ENCODE results near the gene BEST2.

BEST2 gene

DNA sequence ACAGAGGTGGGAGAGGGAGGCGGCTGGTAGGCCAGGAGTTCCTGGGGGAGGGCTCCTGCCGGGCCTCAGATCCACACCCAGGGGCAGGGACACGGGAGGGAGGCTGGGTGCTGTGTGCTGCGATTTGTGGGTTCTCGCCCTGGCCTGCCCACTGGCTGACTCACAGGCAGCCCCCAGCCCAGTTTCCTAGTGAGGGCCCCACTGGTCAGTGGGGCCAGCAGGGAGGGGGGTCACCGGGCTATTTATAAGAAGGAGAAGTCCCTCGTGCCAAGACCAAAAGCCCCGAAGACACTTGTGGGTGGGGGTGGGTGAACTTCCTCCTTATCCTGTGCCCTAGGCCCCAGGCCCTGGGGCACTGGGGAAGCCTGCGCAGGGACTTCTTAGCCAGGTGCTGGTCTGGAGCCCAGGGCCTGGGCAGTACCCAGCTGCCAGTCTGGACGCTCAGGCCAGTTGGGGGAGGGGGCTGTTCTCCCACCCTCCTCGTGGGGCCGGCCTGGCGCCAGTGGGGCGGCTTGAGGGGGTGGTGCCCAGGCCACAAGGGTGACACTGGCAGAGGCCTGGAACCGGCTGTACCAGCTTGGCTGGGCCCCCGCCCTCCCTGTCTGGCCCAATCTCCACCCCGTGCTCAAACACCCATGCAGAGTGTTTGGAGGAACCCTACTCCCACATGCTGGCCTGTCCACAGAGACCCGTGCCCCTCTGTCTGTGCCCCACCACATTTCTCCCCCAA is 34.7 kb downstream of the BEST2 start:
- DNase-seq = peak in 47 of 56 donors; percentile 25 to 83 (median 59)

DNA sequence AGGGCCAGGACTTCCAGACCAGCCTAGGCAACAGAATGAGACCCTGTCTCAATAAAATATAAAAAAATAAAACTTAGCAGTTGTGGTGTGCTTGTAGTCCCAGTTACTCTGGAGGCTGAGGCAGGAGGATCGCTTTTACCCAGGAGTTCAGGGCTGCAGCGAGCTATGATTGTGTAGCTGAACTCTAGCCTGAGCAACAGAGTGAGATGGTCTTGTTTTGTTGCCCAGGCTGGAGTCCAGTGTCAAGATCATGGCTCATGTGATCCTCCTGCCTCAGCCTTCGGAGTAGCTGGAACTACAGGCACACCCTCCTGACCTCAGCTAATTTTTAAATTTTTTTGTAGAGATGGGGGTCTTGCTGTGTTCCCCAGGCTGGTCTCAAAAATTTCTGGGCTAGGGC is 35.4 kb downstream of the BEST2 start:
- no peak for DNase-seq

DNA sequence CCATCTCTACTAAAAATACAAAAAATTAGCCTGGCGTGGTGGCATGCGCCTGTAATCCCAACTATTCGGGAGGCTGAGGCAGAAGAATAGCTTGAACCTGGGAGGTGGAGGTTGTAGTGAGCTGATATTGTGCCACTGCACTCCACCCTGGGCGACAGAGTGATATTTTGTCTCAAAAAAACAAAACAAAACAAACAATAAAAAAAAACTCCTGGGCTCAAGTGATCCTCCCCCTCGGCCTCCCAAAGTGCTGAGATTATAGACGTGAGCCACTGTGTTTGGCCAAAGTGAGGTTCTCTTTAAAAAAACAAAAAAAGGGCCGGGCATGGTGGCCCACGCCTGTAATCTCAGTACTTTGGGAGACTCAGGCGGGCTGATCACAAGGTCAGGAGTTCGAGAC is 35.9 kb downstream of the BEST2 start:
- DNase-seq = no peak

DNA sequence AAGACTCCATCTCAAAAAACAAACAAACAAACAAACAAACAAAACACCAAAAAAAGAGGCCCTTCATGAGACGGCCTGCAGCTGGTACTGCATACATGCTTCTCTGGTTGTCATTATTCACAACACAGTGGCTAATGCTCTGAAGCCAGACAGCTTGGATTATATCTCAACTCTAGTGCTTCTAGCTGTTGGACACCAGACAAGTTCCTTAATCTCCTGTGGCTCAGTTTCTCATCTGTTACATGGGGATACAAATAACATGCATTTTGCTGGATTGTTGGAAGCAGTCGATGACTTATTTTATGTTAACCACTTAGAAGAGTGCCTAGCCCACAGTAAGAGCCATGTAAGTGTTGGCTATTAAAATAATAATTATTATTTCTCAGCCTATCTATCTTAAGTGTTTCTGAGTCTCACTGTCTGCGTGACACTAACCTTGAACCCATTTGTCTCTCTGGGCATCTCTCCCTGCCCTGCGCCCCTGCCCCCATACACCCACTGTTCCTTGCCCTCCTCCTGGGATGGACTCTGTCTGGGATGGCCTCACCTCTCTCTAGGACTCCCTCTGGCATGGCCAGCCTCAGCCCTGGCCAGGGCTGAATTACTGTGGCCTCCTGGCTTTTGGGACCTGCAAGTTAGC is 36.6 kb downstream of the BEST2 start:
- no peak for DNase-seq

DNA sequence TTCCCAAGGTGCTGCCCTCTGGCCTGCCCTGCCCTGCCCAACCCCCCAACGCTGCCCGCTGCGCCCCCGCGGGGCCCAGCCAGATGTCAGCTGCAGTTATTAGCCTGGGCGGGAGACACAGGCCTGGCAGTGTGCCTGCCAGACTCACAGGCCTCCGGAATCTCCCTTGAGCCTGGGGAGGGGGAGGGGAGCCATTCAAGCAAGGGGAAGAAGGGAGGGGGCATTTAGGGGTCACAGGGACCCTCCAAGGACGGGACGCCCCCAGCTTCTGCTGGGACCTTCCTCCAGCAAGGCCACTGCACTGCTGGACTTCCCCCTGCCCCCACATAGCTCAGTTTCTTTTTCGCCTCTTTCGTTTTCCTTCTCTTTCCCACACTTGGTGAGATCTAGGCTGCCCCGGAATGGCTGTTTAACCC is 37.1 kb downstream of the BEST2 start:
- DNase-seq = peak in 49 of 56 donors; percentile 12 to 80 (median 52)

DNA sequence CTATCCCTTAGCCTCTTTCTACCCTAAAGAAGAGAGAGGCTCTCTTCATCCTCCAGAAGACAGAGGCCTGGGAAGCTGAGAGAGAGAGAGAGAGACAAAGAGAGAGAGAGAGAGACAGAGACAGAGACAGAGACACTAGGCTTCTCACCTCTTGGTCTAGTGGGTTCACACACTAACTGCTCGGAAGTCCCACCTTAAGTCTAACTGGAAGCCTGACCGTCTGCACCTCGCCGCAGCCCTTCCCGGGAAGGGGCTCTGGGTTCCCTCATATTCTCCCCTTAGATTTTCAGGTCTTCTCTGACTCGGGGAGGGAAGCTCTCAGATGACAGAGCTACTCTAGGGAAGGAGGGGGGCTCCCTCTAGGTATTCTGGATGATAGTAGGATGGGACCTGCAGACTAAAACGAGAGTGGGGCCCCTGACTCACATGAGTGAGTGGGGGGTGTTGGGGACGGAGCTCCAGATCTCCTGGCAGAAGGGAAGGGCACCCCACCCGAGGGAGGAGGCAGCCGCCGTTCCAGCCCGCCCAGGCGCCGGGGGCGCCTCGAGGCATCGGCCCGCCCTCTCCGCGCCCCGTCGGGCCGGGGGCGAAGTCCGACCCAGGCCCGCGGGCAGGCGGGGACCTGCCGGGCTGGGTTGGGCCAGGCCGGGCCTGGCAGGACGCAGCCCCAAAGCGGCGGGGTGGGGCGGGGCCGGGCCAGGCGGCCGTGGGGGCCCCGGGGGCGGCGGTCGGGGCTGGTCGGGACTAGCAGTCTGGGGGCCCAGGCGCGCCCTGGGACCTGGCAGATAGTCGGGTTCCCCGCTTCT is 37.7 kb downstream of the BEST2 start:
- peak in 2 of 56 donors; percentile 40 to 67 for DNase-seq

DNA sequence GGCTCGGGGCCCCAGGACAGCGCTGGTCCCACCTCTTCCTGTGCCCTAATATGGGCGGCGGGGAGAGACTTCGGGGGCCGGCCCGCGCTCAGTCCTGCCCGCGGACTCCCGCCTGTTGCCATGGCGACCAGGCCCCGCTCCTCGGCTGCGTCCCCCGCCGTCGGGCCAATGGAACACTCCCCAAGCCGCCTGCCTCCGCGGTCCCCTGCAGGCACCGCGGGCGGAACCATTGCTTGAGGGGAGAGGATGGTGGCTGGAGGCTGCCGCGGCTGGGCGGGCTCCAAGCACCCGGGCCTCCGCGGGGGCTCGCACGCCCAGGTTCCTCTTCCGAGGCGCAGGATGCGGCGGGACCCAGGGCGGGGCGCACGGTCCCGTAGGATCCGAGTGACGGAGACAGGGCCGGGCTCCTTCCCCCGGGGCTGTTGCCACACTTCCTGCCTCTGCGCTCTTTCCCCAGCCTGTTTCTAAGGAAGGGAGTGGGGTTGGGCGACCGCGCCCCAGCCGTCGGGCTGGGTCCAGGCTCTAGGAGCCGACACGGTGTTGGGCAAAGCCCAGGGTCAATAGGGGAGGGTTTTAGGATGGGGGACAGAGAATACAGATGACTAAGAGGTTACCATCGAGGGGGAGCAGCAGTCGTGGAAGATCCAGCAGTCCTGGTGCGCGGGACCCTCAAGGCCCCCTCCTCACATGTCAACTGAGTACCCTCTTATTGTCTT is 38.5 kb downstream of the BEST2 start:
- peak; percentile 41 to 96 (median 89) for DNase-seq

DNA sequence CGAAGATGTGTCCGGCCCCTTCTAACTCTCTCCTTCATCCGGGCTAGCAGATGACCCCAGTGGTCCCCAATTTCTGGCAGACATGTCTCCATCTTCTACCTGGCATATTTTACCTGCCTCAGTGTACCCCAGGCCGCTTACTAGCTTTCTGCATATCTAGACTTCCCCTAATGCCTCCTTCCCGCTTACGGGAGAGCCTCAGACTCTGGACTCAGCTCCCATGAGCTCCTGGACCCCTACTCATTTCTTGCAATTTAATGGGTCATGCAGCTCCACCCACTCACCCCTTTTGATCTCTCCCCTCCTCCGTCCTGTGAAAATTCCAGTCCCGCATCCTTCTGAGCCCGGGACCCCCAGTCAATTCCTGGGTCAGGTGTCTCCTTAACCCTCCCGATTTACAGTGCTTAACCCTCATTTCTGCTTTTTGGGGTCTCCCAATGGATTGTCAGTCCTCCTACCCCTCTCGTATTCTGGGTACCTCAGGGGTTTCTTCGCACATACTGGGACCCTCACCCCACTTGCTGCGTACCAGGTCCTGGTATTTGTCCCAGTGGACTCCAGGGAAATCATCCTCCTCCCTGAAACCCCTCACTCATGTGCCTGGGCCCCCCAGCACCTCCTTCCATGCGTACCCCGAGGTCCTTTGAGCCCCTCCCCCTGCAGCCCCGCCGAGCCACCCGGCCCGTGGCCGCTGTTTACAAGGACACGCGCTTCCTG is 39.2 kb downstream of the BEST2 start:
- peak in 8 of 56 donors; percentile 8 to 70 (median 39) for DNase-seq

DNA sequence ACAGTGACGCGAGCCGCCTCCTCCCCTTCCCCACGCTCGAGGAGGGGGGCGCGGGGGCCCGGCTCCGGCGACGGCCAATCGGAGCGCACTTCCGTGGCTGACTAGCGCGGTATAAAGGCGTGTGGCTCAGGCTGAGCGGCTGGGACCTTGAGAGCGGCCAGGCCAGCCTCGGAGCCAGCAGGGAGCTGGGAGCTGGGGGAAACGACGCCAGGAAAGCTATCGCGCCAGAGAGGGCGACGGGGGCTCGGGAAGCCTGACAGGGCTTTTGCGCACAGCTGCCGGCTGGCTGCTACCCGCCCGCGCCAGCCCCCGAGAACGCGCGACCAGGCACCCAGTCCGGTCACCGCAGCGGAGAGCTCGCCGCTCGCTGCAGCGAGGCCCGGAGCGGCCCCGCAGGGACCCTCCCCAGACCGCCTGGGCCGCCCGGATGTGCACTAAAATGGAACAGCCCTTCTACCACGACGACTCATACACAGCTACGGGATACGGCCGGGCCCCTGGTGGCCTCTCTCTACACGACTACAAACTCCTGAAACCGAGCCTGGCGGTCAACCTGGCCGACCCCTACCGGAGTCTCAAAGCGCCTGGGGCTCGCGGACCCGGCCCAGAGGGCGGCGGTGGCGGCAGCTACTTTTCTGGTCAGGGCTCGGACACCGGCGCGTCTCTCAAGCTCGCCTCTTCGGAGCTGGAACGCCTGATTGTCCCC is 39.9 kb downstream of the BEST2 start, which contains the start of gene JUNB:
Gene JUNB, plus strand, starts transcription at position 142 of the 706 bp plus-strand sequence. Its CDS starts 286 bp downstream, at position 428.
- peak; percentile 57 to 99 (median 96) for DNase-seq

DNA sequence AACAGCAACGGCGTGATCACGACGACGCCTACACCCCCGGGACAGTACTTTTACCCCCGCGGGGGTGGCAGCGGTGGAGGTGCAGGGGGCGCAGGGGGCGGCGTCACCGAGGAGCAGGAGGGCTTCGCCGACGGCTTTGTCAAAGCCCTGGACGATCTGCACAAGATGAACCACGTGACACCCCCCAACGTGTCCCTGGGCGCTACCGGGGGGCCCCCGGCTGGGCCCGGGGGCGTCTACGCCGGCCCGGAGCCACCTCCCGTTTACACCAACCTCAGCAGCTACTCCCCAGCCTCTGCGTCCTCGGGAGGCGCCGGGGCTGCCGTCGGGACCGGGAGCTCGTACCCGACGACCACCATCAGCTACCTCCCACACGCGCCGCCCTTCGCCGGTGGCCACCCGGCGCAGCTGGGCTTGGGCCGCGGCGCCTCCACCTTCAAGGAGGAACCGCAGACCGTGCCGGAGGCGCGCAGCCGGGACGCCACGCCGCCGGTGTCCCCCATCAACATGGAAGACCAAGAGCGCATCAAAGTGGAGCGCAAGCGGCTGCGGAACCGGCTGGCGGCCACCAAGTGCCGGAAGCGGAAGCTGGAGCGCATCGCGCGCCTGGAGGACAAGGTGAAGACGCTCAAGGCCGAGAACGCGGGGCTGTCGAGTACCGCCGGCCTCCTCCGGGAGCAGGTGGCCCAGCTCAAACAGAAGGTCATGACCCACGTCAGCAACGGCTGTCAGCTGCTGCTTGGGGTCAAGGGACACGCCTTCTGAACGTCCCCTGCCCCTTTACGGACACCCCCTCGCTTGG is 40.7 kb downstream of the BEST2 start:
- DNase-seq = peak in 47 of 56 donors; percentile 8 to 75 (median 52)

DNA sequence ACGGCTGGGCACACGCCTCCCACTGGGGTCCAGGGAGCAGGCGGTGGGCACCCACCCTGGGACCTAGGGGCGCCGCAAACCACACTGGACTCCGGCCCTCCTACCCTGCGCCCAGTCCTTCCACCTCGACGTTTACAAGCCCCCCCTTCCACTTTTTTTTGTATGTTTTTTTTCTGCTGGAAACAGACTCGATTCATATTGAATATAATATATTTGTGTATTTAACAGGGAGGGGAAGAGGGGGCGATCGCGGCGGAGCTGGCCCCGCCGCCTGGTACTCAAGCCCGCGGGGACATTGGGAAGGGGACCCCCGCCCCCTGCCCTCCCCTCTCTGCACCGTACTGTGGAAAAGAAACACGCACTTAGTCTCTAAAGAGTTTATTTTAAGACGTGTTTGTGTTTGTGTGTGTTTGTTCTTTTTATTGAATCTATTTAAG is 41.3 kb downstream of the BEST2 start:
- peak in 4 of 56 donors; percentile 38 to 65 (median 56) for DNase-seq

DNA sequence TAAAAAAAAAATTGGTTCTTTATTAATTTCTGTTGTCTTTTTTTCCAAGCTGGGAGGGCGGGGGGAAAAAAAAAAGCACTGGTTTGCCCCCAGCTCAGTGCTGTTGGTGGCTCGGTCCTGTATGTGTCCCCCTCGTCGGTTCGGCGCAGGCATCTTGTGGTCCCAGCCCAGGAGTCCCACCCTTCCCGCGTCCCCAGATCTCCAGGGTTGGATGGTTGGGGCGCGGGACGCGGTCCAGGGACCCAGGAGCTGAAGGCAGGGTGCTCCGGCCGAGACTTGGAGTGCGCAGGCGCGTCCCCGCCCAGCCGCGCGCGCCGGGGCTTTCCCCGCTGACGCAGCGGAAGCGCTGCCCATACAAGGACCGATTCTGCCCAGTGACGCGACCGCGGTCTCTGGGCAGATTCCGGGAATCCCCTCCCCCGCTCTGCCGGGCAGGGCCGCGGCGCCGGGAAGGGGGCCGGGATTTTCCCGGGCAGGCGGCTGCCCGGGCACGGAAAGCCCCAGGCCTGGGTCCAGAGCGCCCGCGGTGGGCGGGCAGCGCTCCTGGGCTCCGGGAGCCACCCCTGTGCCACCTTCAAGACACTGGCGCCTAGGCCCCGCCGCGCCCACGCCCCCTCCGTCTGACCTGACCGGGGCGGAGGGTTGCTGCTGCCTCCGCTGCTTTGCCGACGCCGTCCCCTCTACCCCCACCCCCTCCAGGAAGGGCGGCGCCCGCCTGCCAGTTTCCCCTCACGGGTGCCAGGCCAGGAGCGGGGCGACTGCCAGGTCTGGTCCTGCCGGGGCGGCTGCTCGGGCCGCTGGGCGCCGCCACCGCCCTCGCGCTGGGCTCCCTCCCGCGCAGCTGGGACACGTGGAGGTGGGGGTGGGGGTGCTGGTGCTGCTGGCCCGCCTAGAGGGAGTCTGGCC is 42.0 kb downstream of the BEST2 start:
- DNase-seq = peak in 55 of 56 donors; percentile 60 to 97 (median 87)

DNA sequence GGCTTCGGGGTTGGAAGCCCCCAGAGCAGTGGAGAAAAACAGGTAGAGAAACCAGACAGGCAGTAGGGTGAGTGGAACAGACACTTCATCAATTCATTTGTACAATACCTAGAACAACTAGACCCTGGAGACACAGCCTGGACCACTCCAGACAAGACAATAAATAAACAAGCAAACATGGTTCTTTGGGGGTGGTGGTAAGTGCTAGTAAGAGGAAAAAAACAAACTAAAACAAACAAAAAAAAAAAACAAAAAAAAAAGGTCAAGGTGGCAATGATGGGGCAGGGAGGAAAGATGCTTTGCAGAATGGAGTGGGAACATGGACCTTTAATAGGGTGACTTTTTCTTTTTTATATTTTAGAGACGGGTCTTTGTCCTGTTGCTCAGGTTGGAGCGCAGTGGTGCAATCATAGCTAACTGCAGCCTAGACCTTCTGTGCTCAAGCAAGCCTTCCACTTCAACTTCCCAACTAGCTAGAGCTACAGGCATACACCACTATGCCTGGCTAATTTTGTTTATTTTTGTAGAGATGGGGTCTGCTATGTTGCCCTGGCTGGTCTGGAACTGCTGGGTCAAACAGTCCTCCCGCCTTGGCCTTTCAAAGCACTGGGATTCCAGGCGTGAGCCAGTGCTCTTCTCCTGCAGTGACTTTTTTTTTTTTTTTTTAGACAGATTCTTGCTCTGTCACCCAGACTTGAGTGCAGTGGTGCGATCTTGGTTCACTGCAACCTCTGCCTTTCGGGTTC is 42.8 kb downstream of the BEST2 start:
- DNase-seq = no peak

DNA sequence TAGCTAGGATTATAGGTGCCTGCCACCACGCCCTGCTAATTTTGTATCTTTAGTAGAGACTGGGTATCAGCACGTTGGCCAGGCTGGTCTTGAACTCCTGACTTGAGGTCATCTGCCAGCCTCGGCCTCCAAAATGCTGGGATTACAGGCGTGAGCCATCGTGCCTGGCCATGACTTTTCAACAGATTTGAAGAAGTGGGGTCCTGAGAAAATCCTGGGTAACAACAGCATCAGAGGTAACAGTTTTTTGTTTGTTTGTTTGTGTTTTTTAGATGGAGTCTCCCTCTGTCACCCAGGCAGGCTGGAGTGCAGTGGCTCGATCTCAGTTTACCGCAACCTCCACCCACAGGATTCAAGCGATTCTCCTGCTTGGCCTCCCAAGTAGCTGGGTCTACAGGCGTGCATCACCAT is 43.4 kb downstream of the BEST2 start:
- no peak for DNase-seq

DNA sequence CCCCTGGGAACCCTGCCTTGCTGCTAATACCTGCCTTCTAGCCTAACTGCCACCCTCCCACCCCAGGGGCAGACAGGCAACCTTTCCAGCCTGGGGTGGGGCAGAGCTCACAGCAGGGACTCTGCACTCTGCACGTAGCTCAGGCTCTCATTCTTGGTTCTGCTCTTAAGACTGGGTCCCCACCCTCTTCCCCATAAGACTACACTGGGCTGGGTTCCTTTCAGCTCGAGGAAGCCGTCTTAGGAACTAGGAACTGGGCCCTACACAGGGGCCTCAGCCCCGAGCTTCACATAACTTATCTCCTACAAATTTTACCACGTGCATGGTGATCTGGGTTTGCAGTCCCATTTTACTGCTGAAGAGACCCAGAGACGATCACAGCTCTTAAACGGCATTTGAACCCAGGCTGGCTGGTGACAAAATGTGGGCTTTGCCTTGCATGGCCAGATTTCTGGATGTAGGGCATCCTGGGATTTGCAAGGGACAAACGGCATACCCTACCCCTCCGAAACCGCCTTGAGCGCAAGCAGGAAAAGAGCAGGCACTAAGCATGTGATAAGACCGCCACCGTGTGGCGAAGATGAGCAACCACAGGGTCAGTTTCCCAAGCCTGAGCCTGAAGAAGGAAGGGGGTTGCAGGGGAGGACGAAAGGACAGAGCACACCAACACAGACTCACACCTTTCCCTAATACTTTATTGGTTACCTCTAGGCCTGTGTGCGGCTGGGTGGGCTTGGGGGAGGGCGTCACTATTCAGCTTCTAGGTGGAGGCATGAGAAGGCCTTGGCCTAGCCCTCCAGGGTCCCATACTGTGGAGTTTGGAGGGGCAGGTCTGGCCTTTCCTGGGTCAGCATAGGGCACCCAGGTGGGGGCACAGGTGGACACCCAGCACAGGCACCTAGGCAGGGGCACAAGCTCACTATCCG is 44.8 kb downstream of the BEST2 start:
- DNase-seq = peak in 51 of 56 donors; percentile 17 to 83 (median 57)

DNA sequence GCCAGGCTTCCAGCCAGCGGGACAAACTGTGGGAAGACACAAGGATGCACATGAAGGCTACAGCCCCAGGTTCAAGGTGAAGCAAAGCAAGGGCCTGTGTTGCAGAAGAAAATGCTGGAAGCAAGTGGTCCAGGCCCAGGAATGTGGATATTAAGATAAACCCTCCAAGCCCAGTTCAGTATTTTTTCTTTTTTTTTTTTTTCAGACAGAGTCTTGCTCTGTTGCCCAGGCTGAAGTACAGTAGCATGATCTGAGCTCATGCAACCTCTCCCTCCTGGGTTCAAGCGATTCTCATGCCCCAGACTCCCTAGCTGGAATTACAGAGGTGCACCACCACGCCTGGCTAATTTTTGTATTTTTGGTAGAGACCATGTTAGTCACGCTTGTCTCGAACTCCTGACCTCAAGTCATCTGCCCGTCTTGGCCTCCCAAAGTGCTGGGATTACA is 45.6 kb downstream of the BEST2 start:
- DNase-seq = no peak

Measured in amygdala (tissue), 56 donors.